ENCODE data around the gene CCDC7.
"Not testable (repeated sequence)": the region's sequence is repeated elsewhere in the genome, so short reads cannot be mapped to it uniquely, and the experiment has no call there.

CCDC7 gene

GRCh38 chr10:32891261-32891660 lies 445.3 kb downstream of the CCDC7 start:
- DNase-seq, result no peak

- no peak for DNase-seq
Observed at GRCh38 chr10:32893434-32893833, 447.5 kb downstream of the CCDC7 start.

- no peak for DNase-seq
Observed at GRCh38 chr10:32893916-32894664, 448.1 kb downstream of the CCDC7 start.

GRCh38 chr10:32895200-32895968 lies 449.4 kb downstream of the CCDC7 start:
- not testable (repeated sequence) for DNase-seq

GRCh38 chr10:32901815-32902214 lies 455.9 kb downstream of the CCDC7 start:
- no peak for DNase-seq

- no peak for DNase-seq
Observed at GRCh38 chr10:32905466-32905865, 459.5 kb downstream of the CCDC7 start.

- no peak for DNase-seq
Observed at GRCh38 chr10:32906595-32906994, 460.7 kb downstream of the CCDC7 start.

GRCh38 chr10:32909456-32909855 lies 463.5 kb downstream of the CCDC7 start:
- no peak for DNase-seq

- DNase-seq, result not testable (repeated sequence)
Observed at GRCh38 chr10:32909970-32910369, 464.0 kb downstream of the CCDC7 start.

- DNase-seq, result no peak
Observed at GRCh38 chr10:32911285-32912016, 465.5 kb downstream of the CCDC7 start.

- DNase-seq, result not testable (repeated sequence)
Observed at GRCh38 chr10:32917817-32918216, 471.9 kb downstream of the CCDC7 start.

GRCh38 chr10:32922170-32922569 lies 476.2 kb downstream of the CCDC7 start:
- DNase-seq, result no peak

GRCh38 chr10:32923134-32923533 lies 477.2 kb downstream of the CCDC7 start:
- DNase-seq, result no peak

- DNase-seq, result no peak
Observed at GRCh38 chr10:32923849-32924248, 477.9 kb downstream of the CCDC7 start.

Data from NCI-H1694 treated with DMSO at 0.1 percent for 48 hours (cell line).